ENCODE measurements around the gene ORAI3. TPM values are rescaled to one million over a fixed set of nuclear protein-coding genes. Genes with fewer than 3 reads are reported as not detected.

The ORAI3 gene
- total RNA-seq, 1 experiment from 2014 or later = 9.0 TPM

DNA sequence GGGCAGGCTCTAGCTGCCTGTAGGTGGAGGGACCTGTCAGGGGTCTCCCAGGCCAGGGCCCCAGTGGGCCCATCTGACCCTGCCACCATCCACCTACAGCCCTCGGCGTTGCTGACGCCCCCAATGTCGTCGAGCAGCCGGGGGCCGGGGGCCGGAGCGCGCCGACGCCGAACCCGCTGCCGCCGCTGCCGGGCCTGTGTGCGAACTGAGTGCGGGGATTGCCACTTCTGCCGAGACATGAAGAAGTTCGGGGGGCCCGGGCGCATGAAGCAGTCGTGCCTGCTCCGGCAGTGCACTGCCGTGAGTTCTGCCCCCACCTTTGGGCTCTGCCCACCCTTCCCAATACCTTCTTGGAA is 23.3 kb upstream of the ORAI3 start:
- Histone ChIP-seq H3K36me3 (ENCODE audit: control insufficient read depth in 1 of 2, insufficient read depth in 2 of 2, low read length in 2 of 2) (peaks cover 0 to 8% of the 10 kb centered on the region in 2 experiments; a peak in 3 of 4 replicates), H3K9me2 (ENCODE audit: insufficient read depth) (no peaks in the 10 kb centered on the region), H2AFZ (ENCODE audit: low read depth, low read length, poor library complexity, severe bottlenecking) (no peak overlapping the region), H3K4me2 (ENCODE audit: low read length) (peak overlapping the region; percentile 95; the same call in 1 of the 2 replicates), H3K27me3 (ENCODE audit: insufficient read depth, low read length) (no peaks in the 10 kb centered on the region), H3K9ac (ENCODE audit: low read length) (no peak overlapping the region), H4K20me1 (ENCODE audit: insufficient read depth) (no peaks in the 10 kb centered on the region), H3K4me3 (replicated peaks in 1 of 2; ENCODE audit: low read depth in 1 of 2, low read length in 2 of 2) (no peak overlapping the region), H3K27ac (ENCODE audit: low read depth, low read length) (peak overlapping the region; percentile 67; the same call in 1 of the 2 replicates), H3K9me3 (ENCODE audit: control insufficient read depth in 1 of 2, insufficient read depth in 1 of 2, low read depth in 1 of 2, low read length in 2 of 2) (no peaks in the 10 kb centered on the region), H3K4me1 (ENCODE audit: control insufficient read depth in 1 of 2, insufficient read depth in 2 of 2, low read length in 2 of 2) (peaks cover 11 to 25% of the 10 kb centered on the region in 2 experiments; a peak in 3 of 4 replicates), H3K79me2 (ENCODE audit: insufficient read depth, low read length) (peaks cover 10% of the 10 kb centered on the region; the same call in 1 of the 2 replicates)
- ATAC-seq = no peak
- ChIA-PET RAD21 (ENCODE audit: low non-redundant PET in 1 of 2, low total read pairs in 2 of 2, uncharacterized antibody in 2 of 2, unreplicated experiment in 2 of 2) (no interaction called here), CTCF (interaction anchor here (2.0 kb wide), 1 partner anchor 23 kb away, joined by 5 read pairs; no protein-coding TSS in a partner anchor), POLR2A (no interaction called here)
- DNase-seq (ENCODE audit: low read depth, low spot score) = no peak
- no peak for TF ChIP-seq TCF7L2 (IDR thresholded peaks at IDR 0.05; ENCODE audit: borderline replicate concordance, extremely low read depth, insufficient read depth, insufficient read length)
- no peak for TF ChIP-seq ELF1 (IDR thresholded peaks at IDR 0.05; ENCODE audit: borderline replicate concordance, low read depth)
- no peak for TF ChIP-seq CEBPB (IDR thresholded peaks at IDR 0.05; ENCODE audit: low read depth)
- TF ChIP-seq POLR2AphosphoS5 (IDR thresholded peaks at IDR 0.05; ENCODE audit: low read depth, low read length) = no peak
- no peak for TF ChIP-seq CBX3 (IDR thresholded peaks at IDR 0.05; ENCODE audit: low read depth)
- no peak for TF ChIP-seq CTCF (IDR thresholded peaks at IDR 0.05 in 2 of 3, conservative IDR thresholded peaks at IDR 0.05 in 1 of 3; ENCODE audit: borderline replicate concordance in 1 of 3, insufficient read depth in 1 of 3, low read depth in 2 of 3, low read length in 2 of 3)
- no peak for TF ChIP-seq FOSL1 (IDR thresholded peaks at IDR 0.05; ENCODE audit: low read depth)
- TF ChIP-seq EZH2phosphoT487 (IDR thresholded peaks at IDR 0.05; ENCODE audit: borderline replicate concordance) = no peak
- TF ChIP-seq SP1 (IDR thresholded peaks at IDR 0.05; ENCODE audit: low read depth) = no peak
- TF ChIP-seq ZBTB33 (IDR thresholded peaks at IDR 0.05; ENCODE audit: extremely low read depth, insufficient replicate concordance, low read length) = no peak
- TF ChIP-seq EGR1 (IDR thresholded peaks at IDR 0.05; ENCODE audit: low read depth) = no peak
- TF ChIP-seq SIN3A (IDR thresholded peaks at IDR 0.05; ENCODE audit: low read depth) = no peak
- no peak for TF ChIP-seq YY1 (IDR thresholded peaks at IDR 0.05; ENCODE audit: extremely low read depth, insufficient replicate concordance, low read depth, low read length)
- TF ChIP-seq RAD21 (IDR thresholded peaks at IDR 0.05; ENCODE audit: low read depth) = no peak
- TF ChIP-seq, protein P1, sequence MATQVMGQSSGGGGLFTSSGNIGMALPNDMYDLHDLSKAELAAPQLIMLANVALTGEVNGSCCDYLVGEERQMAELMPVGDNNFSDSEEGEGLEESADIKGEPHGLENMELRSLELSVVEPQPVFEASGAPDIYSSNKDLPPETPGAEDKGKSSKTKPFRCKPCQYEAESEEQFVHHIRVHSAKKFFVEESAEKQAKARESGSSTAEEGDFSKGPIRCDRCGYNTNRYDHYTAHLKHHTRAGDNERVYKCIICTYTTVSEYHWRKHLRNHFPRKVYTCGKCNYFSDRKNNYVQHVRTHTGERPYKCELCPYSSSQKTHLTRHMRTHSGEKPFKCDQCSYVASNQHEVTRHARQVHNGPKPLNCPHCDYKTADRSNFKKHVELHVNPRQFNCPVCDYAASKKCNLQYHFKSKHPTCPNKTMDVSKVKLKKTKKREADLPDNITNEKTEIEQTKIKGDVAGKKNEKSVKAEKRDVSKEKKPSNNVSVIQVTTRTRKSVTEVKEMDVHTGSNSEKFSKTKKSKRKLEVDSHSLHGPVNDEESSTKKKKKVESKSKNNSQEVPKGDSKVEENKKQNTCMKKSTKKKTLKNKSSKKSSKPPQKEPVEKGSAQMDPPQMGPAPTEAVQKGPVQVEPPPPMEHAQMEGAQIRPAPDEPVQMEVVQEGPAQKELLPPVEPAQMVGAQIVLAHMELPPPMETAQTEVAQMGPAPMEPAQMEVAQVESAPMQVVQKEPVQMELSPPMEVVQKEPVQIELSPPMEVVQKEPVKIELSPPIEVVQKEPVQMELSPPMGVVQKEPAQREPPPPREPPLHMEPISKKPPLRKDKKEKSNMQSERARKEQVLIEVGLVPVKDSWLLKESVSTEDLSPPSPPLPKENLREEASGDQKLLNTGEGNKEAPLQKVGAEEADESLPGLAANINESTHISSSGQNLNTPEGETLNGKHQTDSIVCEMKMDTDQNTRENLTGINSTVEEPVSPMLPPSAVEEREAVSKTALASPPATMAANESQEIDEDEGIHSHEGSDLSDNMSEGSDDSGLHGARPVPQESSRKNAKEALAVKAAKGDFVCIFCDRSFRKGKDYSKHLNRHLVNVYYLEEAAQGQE (IDR thresholded peaks at IDR 0.05; ENCODE audit: low read depth) = no peak
- TF ChIP-seq, protein P2, sequence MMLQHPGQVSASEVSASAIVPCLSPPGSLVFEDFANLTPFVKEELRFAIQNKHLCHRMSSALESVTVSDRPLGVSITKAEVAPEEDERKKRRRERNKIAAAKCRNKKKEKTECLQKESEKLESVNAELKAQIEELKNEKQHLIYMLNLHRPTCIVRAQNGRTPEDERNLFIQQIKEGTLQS (IDR thresholded peaks at IDR 0.05) = no peak
- no peak for TF ChIP-seq SRF (IDR thresholded peaks at IDR 0.05; ENCODE audit: low read depth)
- BruUV-seq (replicated peaks) = no TSS peak
- intact Hi-C loops (cut with micrococcal nuclease) = no loop called here
